IMR-90 (cell line): ENCODE results near the gene AK2. TPM values are rescaled to one million over a fixed set of nuclear protein-coding genes. Genes with fewer than 3 reads are reported as not detected.

ENCODE experiments used
- ATAC-seq: fragments of 200-7000 bp; cut with Tn5 transposase; 2 replicates; pipeline ENCODE4 v1.9.1; 2020; ENCODE audit warnings: low read depth, mild to moderate bottlenecking, moderate library complexity
- BruUV-seq: library from RNA; stranded (reverse); fragments of 400-500 nt; replicated peaks from 2 replicates; lab custom pipeline; 2021; lab: Mats Ljungman, UMichigan
- CTCF ChIA-PET: fragments of 300-600 bp; formaldehyde crosslinking; extraction: SDS; loops from one replicate; lab custom pipeline; 2021; ENCODE audit warnings: antibody characterized with exemption; lab: Yijun Ruan, JAX
- POLR2A ChIA-PET: fragments of 300-600 bp; sonication (Branson Sonifier 250); formaldehyde crosslinking; loops from one replicate; lab custom pipeline; 2022; ENCODE audit warnings: antibody characterized with exemption; ENCODE audit not compliant: unreplicated experiment; lab: Charles Lee
- DNase-seq: peaks from one replicate; pipeline ENCODE4 v3.0.0; 2013
- H2AFZ ChIP-seq: replicated peaks from 2 replicates; pipeline ENCODE3; 2013; ENCODE audit warnings: low read length, mild to moderate bottlenecking; ENCODE audit not compliant: poor library complexity
- H2AK5ac ChIP-seq: 2 replicates; pipeline ENCODE4 v1.6.1; 2013; ENCODE audit warnings: low read depth, low read length, inconsistent platforms
- H2AK9ac ChIP-seq: replicated peaks from 2 replicates; pipeline ENCODE3; 2013; ENCODE audit warnings: mild to moderate bottlenecking, low read depth, low read length, moderate library complexity; ENCODE audit not compliant: poor library complexity
- H2BK120ac ChIP-seq: 2 replicates; pipeline ENCODE4 v1.6.1; 2013; ENCODE audit warnings: low read depth, low read length, inconsistent platforms
- H2BK15ac ChIP-seq: 3 replicates; pipeline ENCODE4 v1.6.1; 2013; ENCODE audit warnings: low read depth, low read length, inconsistent platforms
- H2BK20ac ChIP-seq: 2 replicates; pipeline ENCODE4 v1.6.1; 2013; ENCODE audit warnings: low read depth, mild to moderate bottlenecking, inconsistent platforms, low read length, moderate library complexity
- H2BK5ac ChIP-seq: 2 replicates; pipeline ENCODE4 v1.6.1; 2013; ENCODE audit warnings: mild to moderate bottlenecking, low read depth, low read length, inconsistent platforms; ENCODE audit not compliant: poor library complexity, severe bottlenecking
- H3K14ac ChIP-seq: replicated peaks from 2 replicates; pipeline ENCODE4 v1.6.1; 2013; ENCODE audit warnings: low read depth, low read length, inconsistent platforms
- H3K18ac ChIP-seq: 2 replicates; pipeline ENCODE4 v1.6.1; 2013; ENCODE audit warnings: low read depth, low read length, control low read depth
- H3K23ac ChIP-seq: 2 replicates; pipeline ENCODE4 v1.6.1; 2013; ENCODE audit warnings: low read depth, low read length, inconsistent platforms
- H3K27ac ChIP-seq: 2 replicates; pipeline ENCODE4 v1.5.1; 2013; ENCODE audit warnings: mild to moderate bottlenecking, control low read depth, low read length; ENCODE audit not compliant: insufficient read depth
- H3K27me3 ChIP-seq: 2 replicates; pipeline ENCODE4 v1.6.1; 2013; ENCODE audit warnings: low read length; ENCODE audit not compliant: control insufficient read depth, insufficient read depth
- H3K36me3 ChIP-seq: 2 replicates; pipeline ENCODE4 v1.6.1; 2013; ENCODE audit warnings: low read length, mixed read lengths; ENCODE audit not compliant: control insufficient read depth, insufficient read depth
- H3K4ac ChIP-seq: 2 replicates; pipeline ENCODE4 v1.6.1; 2013; ENCODE audit warnings: low read depth, low read length, inconsistent platforms
- H3K4me1 ChIP-seq: 2 replicates; pipeline ENCODE4 v1.6.1; 2013; ENCODE audit warnings: low read length, mixed read lengths; ENCODE audit not compliant: control insufficient read depth, insufficient read depth
- H3K4me2 ChIP-seq: 2 replicates; pipeline ENCODE4 v1.6.1; 2013; ENCODE audit warnings: low read depth, mild to moderate bottlenecking, control low read depth, low read length, moderate library complexity
- H3K4me3 ChIP-seq: 2 replicates; pipeline ENCODE4 v1.5.1; 2013; ENCODE audit warnings: low read depth, mild to moderate bottlenecking, control low read depth, low read length, moderate library complexity; ENCODE audit not compliant: insufficient read depth
- H3K56ac ChIP-seq: 2 replicates; pipeline ENCODE4 v1.6.1; 2013; ENCODE audit warnings: low read length, inconsistent platforms; ENCODE audit not compliant: insufficient read depth; ENCODE audit errors: extremely low read depth
- H3K79me1 ChIP-seq, 2 experiments: 2 replicates each; pipeline ENCODE4 v1.6.1; 2013; ENCODE audit warnings: low read length in 2 of 2, inconsistent platforms in 1 of 2, low read depth in 1 of 2
- H3K9ac ChIP-seq: 2 replicates; pipeline ENCODE4 v1.6.1; 2013; ENCODE audit warnings: low read depth, low read length, control low read depth
- H3K9me1 ChIP-seq: 2 replicates; pipeline ENCODE4 v1.6.1; 2013; ENCODE audit warnings: low read length, inconsistent platforms; ENCODE audit not compliant: insufficient read depth
- H3K9me3 ChIP-seq: 2 replicates; pipeline ENCODE4 v1.6.1; 2013; ENCODE audit warnings: low read length; ENCODE audit not compliant: control insufficient read depth, insufficient read depth
- H4K20me1 ChIP-seq: 2 replicates; pipeline ENCODE4 v1.6.1; 2013; ENCODE audit warnings: low read length, inconsistent platforms; ENCODE audit not compliant: insufficient read depth
- H4K5ac ChIP-seq: 2 replicates; pipeline ENCODE4 v1.6.1; 2013; ENCODE audit warnings: mild to moderate bottlenecking, low read depth, low read length, control low read depth
- H4K8ac ChIP-seq, 2 experiments: 2 replicates each; pipeline ENCODE4 v1.6.1; 2013; ENCODE audit warnings: low read depth in 2 of 2, low read length in 2 of 2, control low read depth in 1 of 2, inconsistent platforms in 1 of 2
- H4K91ac ChIP-seq: 2 replicates; pipeline ENCODE4 v1.6.1; 2013; ENCODE audit warnings: low read depth, low read length, inconsistent platforms; ENCODE audit not compliant: insufficient read depth
- BHLHE40 ChIP-seq: fragments of 150-350 bp; IDR thresholded peaks from 2 replicates; pipeline ENCODE4 v1.6.1; 2016; ENCODE audit warnings: mild to moderate bottlenecking, low read depth, low read length
- FOS ChIP-seq: fragments of 150-350 bp; IDR thresholded peaks from 2 replicates; pipeline ENCODE4 v1.6.1; 2016; ENCODE audit warnings: low read depth, low read length
- MXI1 ChIP-seq: IDR thresholded peaks from 2 replicates; pipeline ENCODE4 v1.6.1; 2012; ENCODE audit warnings: low read depth, mild to moderate bottlenecking, low read length, moderate library complexity, borderline replicate concordance
- RAD21 ChIP-seq: IDR thresholded peaks from 2 replicates; pipeline ENCODE4 v1.6.1; 2012; ENCODE audit warnings: low read length, improper control_type of control experiment
- RFX5 ChIP-seq: IDR thresholded peaks from 2 replicates; pipeline ENCODE4 v1.8.0; 2012; ENCODE audit warnings: low read depth, mild to moderate bottlenecking, low read length, moderate library complexity
- WGBS, 2 experiments: methylation state at CpG; one replicate each; pipeline versions ENCODE4 v1.1.5 to v1.1.7; 2013; ENCODE audit warnings: missing lambda C conversion rate in 2 of 2; ENCODE audit not compliant: insufficient read length in 1 of 2; ENCODE audit errors: extremely low coverage in 2 of 2; 5-methylcytosine and 5-hydroxymethylcytosine counted together
- dilution Hi-C: fragments of 300-500 bp; cut with HindIII; formaldehyde crosslinking; loops from one replicate; pipeline ENCODE4 v1.14.3; 2018; ENCODE audit warnings: low sequenced_read_pairs; ENCODE audit not compliant: unreplicated experiment
- in situ Hi-C: fragments of 300-500 bp; cut with MboI; formaldehyde crosslinking; loops from 3 replicates; pipeline ENCODE4 v1.14.3; 2019; ENCODE audit warnings: low sequenced_read_pairs, inconsistent platforms, mixed read lengths
- intact Hi-C: fragments of 100-400 bp; cut with micrococcal nuclease; formaldehyde crosslinking; loops from 2 replicates; pipeline ENCODE4 v1.10.0; 2022
- polyA plus RNA-seq, 3 experiments: library from polyadenylated mRNA; depleted of rRNA; stranded (reverse); fragments of >200 nt; gene quantifications; 2 replicates each; pipeline ENCODE4 v1.2.3, GENCODE V29; 2012; ENCODE audit warnings: low replicate concordance in 1 of 3
- total RNA-seq: library from RNA; depleted of rRNA; stranded (reverse); fragments of >200 nt; gene quantifications from 2 replicates; pipeline ENCODE4 v1.2.3, GENCODE V29; 2012
- TF ChIP-seq, protein P1 (sequence below): conservative IDR thresholded peaks from 2 replicates; pipeline ENCODE4 v1.5.1; 2012; ENCODE audit warnings: mild to moderate bottlenecking, low read depth, low read length, improper control_type of control experiment

The AK2 gene
- total and polyA plus RNA-seq, 2 of the 4 experiments (the other 2 are of a cell fraction), result 118 to 203 TPM

DNA sequence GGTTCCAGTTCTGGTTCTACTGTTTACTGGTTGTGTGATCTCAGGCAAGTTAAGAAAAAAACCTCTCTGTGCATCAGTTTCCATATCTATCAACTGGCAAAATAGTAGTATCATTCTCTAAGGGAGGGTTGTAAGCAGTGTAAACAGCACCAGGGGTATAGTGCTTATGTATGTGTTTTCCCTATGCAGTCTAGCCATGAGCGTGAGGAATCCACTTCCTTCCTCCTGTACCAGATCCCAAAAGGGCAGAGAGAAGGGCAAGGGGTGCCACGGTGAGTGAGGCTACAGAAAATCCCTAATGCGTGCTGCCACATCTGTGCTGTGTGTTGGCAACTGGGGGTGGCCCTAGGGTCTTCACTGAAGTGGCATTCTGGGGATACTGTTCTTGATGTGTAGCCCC lies 53.7 kb downstream of the AK2 start:
- no peak for DNase-seq
- peak overlapping the region; percentile 56; the same call in 1 of the 2 replicates for H2AK5ac ChIP-seq
- no peak overlapping the region for H3K18ac ChIP-seq
- no peak overlapping the region for H2AK9ac ChIP-seq
- no peak for ATAC-seq
- H3K56ac ChIP-seq, result no peak overlapping the region
- H3K14ac ChIP-seq, result no peak overlapping the region
- ChIA-PET POLR2A (no interaction called here), CTCF (no interaction called here)
- peaks cover 14% of the 10 kb centered on the region for H3K9me1 ChIP-seq
- no peaks in the 10 kb centered on the region for H3K36me3 ChIP-seq
- WGBS, 2 experiments, result no CpG with 5 or more reads among the region's 3 CpGs
- H4K8ac ChIP-seq, result no peak overlapping the region
- dilution Hi-C loops, result no loop called here
- no peak overlapping the region for H3K4me2 ChIP-seq
- H3K4me3 ChIP-seq, result no peak overlapping the region
- no peak overlapping the region for H4K5ac ChIP-seq
- H4K20me1 ChIP-seq, result no peaks in the 10 kb centered on the region
- TF ChIP-seq BHLHE40 (no peak), FOS (no peak), MXI1 (no peak), RFX5 (no peak), RAD21 (no peak)
- TF ChIP-seq, protein P1, sequence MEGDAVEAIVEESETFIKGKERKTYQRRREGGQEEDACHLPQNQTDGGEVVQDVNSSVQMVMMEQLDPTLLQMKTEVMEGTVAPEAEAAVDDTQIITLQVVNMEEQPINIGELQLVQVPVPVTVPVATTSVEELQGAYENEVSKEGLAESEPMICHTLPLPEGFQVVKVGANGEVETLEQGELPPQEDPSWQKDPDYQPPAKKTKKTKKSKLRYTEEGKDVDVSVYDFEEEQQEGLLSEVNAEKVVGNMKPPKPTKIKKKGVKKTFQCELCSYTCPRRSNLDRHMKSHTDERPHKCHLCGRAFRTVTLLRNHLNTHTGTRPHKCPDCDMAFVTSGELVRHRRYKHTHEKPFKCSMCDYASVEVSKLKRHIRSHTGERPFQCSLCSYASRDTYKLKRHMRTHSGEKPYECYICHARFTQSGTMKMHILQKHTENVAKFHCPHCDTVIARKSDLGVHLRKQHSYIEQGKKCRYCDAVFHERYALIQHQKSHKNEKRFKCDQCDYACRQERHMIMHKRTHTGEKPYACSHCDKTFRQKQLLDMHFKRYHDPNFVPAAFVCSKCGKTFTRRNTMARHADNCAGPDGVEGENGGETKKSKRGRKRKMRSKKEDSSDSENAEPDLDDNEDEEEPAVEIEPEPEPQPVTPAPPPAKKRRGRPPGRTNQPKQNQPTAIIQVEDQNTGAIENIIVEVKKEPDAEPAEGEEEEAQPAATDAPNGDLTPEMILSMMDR, result no peak
- in situ Hi-C loops, result no loop called here
- no peak overlapping the region; the same call in 1 of the 2 replicates for H3K23ac ChIP-seq
- no peak overlapping the region for H2AFZ ChIP-seq
- H2BK120ac ChIP-seq, result no peak overlapping the region
- H2BK20ac ChIP-seq, result no peak overlapping the region
- H3K9ac ChIP-seq, result no peak overlapping the region
- H3K4me1 ChIP-seq, result peaks cover 18% of the 10 kb centered on the region
- no peaks in the 10 kb centered on the region for H3K27me3 ChIP-seq
- H4K91ac ChIP-seq, result no peak overlapping the region
- no peak overlapping the region for H3K27ac ChIP-seq
- peak overlapping the region; percentile 15; the same call in 1 of the 2 replicates for H3K4ac ChIP-seq
- no peaks in the 10 kb centered on the region; a peak in 1 of 4 replicates for H3K79me1 ChIP-seq
- H3K9me3 ChIP-seq, result no peaks in the 10 kb centered on the region
- H2BK15ac ChIP-seq, result no peak overlapping the region; the same call in 2 of the 3 replicates
- intact Hi-C loops, result no loop called here
- no TSS peak for BruUV-seq
- H2BK5ac ChIP-seq, result no peak overlapping the region
